ENCODE results near the gene EPN2. TPM values are rescaled to one million over a fixed set of nuclear protein-coding genes. Genes with fewer than 3 reads are reported as not detected.

EPN2 gene
- total and polyA plus RNA-seq, 2 donors from 2014 or later, result 18.0 to 45.4 TPM

- H3K9ac ChIP-seq (ENCODE audit: low read length in 3 of 3), result no peak overlapping the region
- TF ChIP-seq, protein P1, sequence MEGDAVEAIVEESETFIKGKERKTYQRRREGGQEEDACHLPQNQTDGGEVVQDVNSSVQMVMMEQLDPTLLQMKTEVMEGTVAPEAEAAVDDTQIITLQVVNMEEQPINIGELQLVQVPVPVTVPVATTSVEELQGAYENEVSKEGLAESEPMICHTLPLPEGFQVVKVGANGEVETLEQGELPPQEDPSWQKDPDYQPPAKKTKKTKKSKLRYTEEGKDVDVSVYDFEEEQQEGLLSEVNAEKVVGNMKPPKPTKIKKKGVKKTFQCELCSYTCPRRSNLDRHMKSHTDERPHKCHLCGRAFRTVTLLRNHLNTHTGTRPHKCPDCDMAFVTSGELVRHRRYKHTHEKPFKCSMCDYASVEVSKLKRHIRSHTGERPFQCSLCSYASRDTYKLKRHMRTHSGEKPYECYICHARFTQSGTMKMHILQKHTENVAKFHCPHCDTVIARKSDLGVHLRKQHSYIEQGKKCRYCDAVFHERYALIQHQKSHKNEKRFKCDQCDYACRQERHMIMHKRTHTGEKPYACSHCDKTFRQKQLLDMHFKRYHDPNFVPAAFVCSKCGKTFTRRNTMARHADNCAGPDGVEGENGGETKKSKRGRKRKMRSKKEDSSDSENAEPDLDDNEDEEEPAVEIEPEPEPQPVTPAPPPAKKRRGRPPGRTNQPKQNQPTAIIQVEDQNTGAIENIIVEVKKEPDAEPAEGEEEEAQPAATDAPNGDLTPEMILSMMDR (IDR thresholded peaks at IDR 0.05; ENCODE audit: borderline replicate concordance, extremely low read depth, insufficient read depth), result no peak
- no peaks in the 10 kb centered on the region for H3K9me3 ChIP-seq (ENCODE audit: control insufficient read depth in 2 of 3, insufficient read depth in 1 of 3, low read length in 3 of 3)
- intact Hi-C loops (cut with DNase I), result no loop called here
- no peaks in the 10 kb centered on the region for H3K27me3 ChIP-seq (ENCODE audit: control insufficient read depth, insufficient read depth, low read length)
- peaks cover 0 to 6% (median 6%) of the 10 kb centered on the region in 3 donors for H3K4me1 ChIP-seq (ENCODE audit: control insufficient read depth in 2 of 3, insufficient read depth in 2 of 3, low read depth in 1 of 3, low read length in 3 of 3)
- FAIRE-seq (no peak), DNase-seq (peak in 1 of 5 donors; percentile 28)
- peaks cover 3 to 26% (median 8%) of the 10 kb centered on the region in 3 donors for H3K36me3 ChIP-seq (ENCODE audit: control insufficient read depth in 2 of 3, insufficient read depth in 3 of 3, low read length in 3 of 3)
- H3K4me3 ChIP-seq (ENCODE audit: low read length in 3 of 3), result no peak overlapping the region
- no peak overlapping the region for H3K27ac ChIP-seq (ENCODE audit: low read depth in 2 of 2, low read length in 2 of 2)
Measured at GRCh38 chr17:19309701-19310100, 72.5 kb downstream of the EPN2 start.

DNA sequence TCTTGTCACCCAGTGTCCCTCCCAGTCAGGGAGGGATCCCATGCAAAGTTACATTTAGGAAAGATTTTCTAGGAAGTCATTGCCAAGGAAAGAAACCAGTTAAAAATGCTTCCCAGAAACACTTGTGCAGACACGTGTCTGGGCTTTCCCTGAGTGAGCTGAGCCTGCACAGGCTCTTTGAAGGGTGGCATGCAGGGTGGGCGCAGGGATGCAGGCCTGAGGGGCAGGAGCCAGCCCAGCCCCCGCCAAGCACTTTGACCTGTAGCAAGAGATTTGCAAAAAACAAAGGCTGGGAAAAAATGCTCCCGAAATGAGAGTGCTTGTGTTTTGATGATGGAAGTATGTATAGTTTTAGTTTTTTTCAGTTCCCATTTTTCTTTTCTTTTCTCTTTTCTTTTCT is 73.0 kb downstream of the EPN2 start:
- Histone ChIP-seq H3K27ac (ENCODE audit: low read depth in 2 of 2, low read length in 2 of 2) (no peak overlapping the region), H3K4me3 (ENCODE audit: low read length in 3 of 3) (no peak overlapping the region), H3K27me3 (ENCODE audit: control insufficient read depth, insufficient read depth, low read length) (no peaks in the 10 kb centered on the region), H3K36me3 (ENCODE audit: control insufficient read depth in 2 of 3, insufficient read depth in 3 of 3, low read length in 3 of 3) (peaks cover 3 to 26% (median 8%) of the 10 kb centered on the region in 3 donors), H3K4me1 (ENCODE audit: control insufficient read depth in 2 of 3, insufficient read depth in 2 of 3, low read depth in 1 of 3, low read length in 3 of 3) (peaks cover 0 to 4% (median 4%) of the 10 kb centered on the region in 3 donors), H3K9me3 (ENCODE audit: control insufficient read depth in 2 of 3, insufficient read depth in 1 of 3, low read length in 3 of 3) (no peaks in the 10 kb centered on the region), H3K9ac (ENCODE audit: low read length in 3 of 3) (no peak overlapping the region)
- TF ChIP-seq, protein P1 (IDR thresholded peaks at IDR 0.05; ENCODE audit: borderline replicate concordance, extremely low read depth, insufficient read depth), result no peak
- no peak for FAIRE-seq
- intact Hi-C loops (cut with DNase I), result no loop called here
- no peak for DNase-seq

- Histone ChIP-seq H3K4me1 (ENCODE audit: control insufficient read depth in 2 of 3, insufficient read depth in 2 of 3, low read depth in 1 of 3, low read length in 3 of 3) (peaks cover 0 to 4% (median 1%) of the 10 kb centered on the region in 3 donors), H3K27ac (ENCODE audit: low read depth in 2 of 2, low read length in 2 of 2) (no peak overlapping the region), H3K27me3 (ENCODE audit: control insufficient read depth, insufficient read depth, low read length) (no peaks in the 10 kb centered on the region), H3K9ac (ENCODE audit: low read length in 3 of 3) (no peak overlapping the region), H3K4me3 (ENCODE audit: low read length in 3 of 3) (no peak overlapping the region), H3K36me3 (ENCODE audit: control insufficient read depth in 2 of 3, insufficient read depth in 3 of 3, low read length in 3 of 3) (peaks cover 3 to 26% (median 8%) of the 10 kb centered on the region in 3 donors), H3K9me3 (ENCODE audit: control insufficient read depth in 2 of 3, insufficient read depth in 1 of 3, low read length in 3 of 3) (no peaks in the 10 kb centered on the region)
- TF ChIP-seq, protein P1 (IDR thresholded peaks at IDR 0.05; ENCODE audit: borderline replicate concordance, extremely low read depth, insufficient read depth), result no peak
- no peak for FAIRE-seq
- DNase-seq, result no peak
- intact Hi-C loops (cut with DNase I), result no loop called here
Measured at GRCh38 chr17:19311016-19311415, 73.8 kb downstream of the EPN2 start.

Data from kidney (tissue), 14 donors.